22Rv1 (cell line): Measurements from ENCODE around the gene IQCM.

Experiments
- ZFX ChIP-seq: fragments of 450-650 bp; IDR thresholded peaks from 2 replicates; pipeline ENCODE4 v1.6.1; 2017; ENCODE audit warnings: antibody characterized with exemption, borderline replicate concordance
- TF ChIP-seq, protein P1 (sequence below): fragments of 450-650 bp; IDR thresholded peaks from 2 replicates; pipeline ENCODE4 v1.5.1; 2017; ENCODE audit warnings: mild to moderate bottlenecking

DNA sequence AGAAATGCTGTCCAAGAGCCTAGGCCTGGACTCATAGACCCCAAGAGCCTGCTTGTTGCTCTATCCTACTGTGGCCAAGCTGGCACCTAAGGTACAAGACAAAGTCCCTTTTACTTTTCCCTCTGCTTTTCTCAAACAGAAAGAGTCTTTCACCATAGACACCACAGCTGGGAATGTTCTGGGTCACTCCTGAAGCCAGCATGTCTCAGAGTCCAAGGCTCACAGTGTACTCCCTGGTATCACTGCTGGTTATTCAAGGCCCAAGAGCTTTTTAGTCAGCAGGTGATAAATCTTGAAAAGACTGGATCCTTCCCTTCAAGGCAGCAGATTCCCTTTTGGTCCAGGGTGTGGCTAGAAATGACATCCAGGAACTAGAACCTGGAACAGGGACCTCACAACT, 328.8 kb downstream of the IQCM start:
- TF ChIP-seq, protein P1, sequence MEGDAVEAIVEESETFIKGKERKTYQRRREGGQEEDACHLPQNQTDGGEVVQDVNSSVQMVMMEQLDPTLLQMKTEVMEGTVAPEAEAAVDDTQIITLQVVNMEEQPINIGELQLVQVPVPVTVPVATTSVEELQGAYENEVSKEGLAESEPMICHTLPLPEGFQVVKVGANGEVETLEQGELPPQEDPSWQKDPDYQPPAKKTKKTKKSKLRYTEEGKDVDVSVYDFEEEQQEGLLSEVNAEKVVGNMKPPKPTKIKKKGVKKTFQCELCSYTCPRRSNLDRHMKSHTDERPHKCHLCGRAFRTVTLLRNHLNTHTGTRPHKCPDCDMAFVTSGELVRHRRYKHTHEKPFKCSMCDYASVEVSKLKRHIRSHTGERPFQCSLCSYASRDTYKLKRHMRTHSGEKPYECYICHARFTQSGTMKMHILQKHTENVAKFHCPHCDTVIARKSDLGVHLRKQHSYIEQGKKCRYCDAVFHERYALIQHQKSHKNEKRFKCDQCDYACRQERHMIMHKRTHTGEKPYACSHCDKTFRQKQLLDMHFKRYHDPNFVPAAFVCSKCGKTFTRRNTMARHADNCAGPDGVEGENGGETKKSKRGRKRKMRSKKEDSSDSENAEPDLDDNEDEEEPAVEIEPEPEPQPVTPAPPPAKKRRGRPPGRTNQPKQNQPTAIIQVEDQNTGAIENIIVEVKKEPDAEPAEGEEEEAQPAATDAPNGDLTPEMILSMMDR = no peak
- TF ChIP-seq ZFX = no peak
